Activated T-helper 17 cell treated with anti-CD3 and anti-CD28 coated beads, Interleukin-2, amount 50 U/mL, for 72 hours (primary cell): Measurements from ENCODE around the gene WDR36. TPM values are rescaled to one million over a fixed set of nuclear protein-coding genes. Genes with fewer than 3 reads are reported as not detected.

Experiments used
- ATAC-seq: fragments of 150-1000 bp; cut with Tn5 transposase; replicated peaks from 2 replicates; pipeline ENCODE4 v1.10.0; 2021; ENCODE audit warnings: mild to moderate bottlenecking, moderate library complexity
- H3K27ac Mint-ChIP-seq: one replicate; pipeline ENCODE4 v1.8.0; 2022; ENCODE audit warnings: mixed read lengths
- H3K27me3 Mint-ChIP-seq: one replicate; pipeline ENCODE4 v1.8.0; 2022; ENCODE audit warnings: mixed read lengths
- H3K36me3 Mint-ChIP-seq: one replicate; pipeline ENCODE4 v1.8.0; 2022; ENCODE audit warnings: low read depth, mild to moderate bottlenecking, mixed read lengths
- H3K4me1 Mint-ChIP-seq: one replicate; pipeline ENCODE4 v1.8.0; 2022; ENCODE audit warnings: mixed read lengths
- H3K4me3 Mint-ChIP-seq: one replicate; pipeline ENCODE4 v1.8.0; 2022; ENCODE audit warnings: mild to moderate bottlenecking, mixed read lengths
- H3K9me3 Mint-ChIP-seq: one replicate; pipeline ENCODE4 v1.8.0; 2022; ENCODE audit warnings: mixed read lengths
- total RNA-seq, 2 donors: library from RNA; stranded (reverse); gene quantifications; one replicate each; pipeline ENCODE4 v1.2.3, GENCODE V29; 2022

WDR36 gene
- total RNA-seq, 2 donors from 2014 or later, result 34.3 to 58.7 TPM

GRCh38 chr5:111168608-111169007 lies 76.5 kb downstream of the WDR36 start:
- Mint-ChIP-seq H3K27me3 (no peaks in the 10 kb centered on the region), H3K4me1 (no peaks in the 10 kb centered on the region), H3K36me3 (no peaks in the 10 kb centered on the region), H3K9me3 (no peaks in the 10 kb centered on the region), H3K27ac (no peak overlapping the region), H3K4me3 (no peak overlapping the region)
- ATAC-seq, result no peak

DNA sequence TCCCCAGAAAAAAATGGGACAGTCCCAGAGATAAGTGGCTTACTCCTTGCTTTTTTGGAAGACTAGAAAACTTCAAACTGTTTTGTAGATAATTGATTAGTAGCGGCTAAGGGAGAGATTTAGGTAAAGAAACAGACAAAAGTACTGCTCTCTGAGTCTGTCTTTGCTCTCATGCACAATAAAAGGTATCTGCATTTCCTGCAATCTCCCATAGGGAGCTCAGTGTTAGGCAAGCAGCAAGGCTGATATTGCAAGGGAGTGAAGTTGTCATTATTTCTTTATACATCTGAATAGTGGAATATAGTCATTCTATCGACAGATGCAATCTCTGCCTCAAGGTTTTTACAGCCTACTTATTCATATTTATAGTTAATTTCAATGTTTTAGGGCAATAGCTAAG lies 77.1 kb downstream of the WDR36 start:
- H3K4me3 Mint-ChIP-seq, result no peak overlapping the region
- no peaks in the 10 kb centered on the region for H3K36me3 Mint-ChIP-seq
- H3K9me3 Mint-ChIP-seq, result no peaks in the 10 kb centered on the region
- H3K27ac Mint-ChIP-seq, result no peak overlapping the region
- no peaks in the 10 kb centered on the region for H3K27me3 Mint-ChIP-seq
- H3K4me1 Mint-ChIP-seq, result no peaks in the 10 kb centered on the region
- ATAC-seq, result no peak

- Mint-ChIP-seq H3K27ac (no peak overlapping the region), H3K4me3 (no peak overlapping the region), H3K4me1 (no peaks in the 10 kb centered on the region), H3K36me3 (no peaks in the 10 kb centered on the region), H3K27me3 (no peaks in the 10 kb centered on the region), H3K9me3 (no peaks in the 10 kb centered on the region)
- ATAC-seq, result no peak
Measured at GRCh38 chr5:111170279-111170678, 78.1 kb downstream of the WDR36 start.

DNA sequence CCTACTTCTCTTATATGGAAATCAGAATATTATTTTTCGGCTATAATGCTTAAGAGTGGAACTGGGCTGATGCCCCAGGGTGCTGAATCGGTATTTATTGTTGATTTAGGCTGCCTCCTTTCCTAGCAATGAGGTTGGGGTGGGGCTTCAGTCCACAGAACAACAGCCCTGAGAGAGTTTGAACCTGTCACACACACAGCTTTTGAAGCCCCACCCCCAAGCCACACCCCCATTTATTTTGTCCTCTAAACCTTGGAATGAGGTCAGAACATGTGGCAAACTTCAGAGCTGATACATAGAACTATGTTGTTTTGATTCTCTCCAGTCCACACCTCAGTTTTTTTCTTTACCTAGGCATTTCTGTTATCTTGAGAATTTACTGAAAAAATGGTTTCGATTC lies 80.4 kb downstream of the WDR36 start:
- Mint-ChIP-seq H3K9me3 (no peaks in the 10 kb centered on the region), H3K36me3 (no peaks in the 10 kb centered on the region), H3K4me3 (no peak overlapping the region), H3K27ac (no peak overlapping the region), H3K27me3 (no peaks in the 10 kb centered on the region), H3K4me1 (no peaks in the 10 kb centered on the region)
- ATAC-seq, result peak; percentile 32

DNA sequence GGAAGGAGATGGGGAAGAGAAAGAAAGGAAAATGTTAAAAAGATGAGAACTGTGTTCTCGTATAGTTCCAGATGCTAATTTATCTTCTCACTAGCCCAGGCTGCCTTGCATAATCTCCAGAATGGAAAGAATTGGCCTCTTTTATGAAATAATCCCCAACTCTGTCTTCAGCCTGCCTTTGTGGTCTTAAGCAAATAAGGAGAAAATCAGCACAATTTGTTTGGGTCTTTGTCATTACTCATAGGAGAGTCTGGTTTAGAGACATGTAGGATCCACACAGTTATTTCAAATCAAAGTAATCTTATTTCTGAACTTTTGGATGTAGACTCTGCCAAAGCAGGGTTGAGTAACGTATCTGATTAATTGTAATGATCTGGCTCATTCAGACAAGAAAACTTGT lies 81.3 kb downstream of the WDR36 start:
- Mint-ChIP-seq H3K36me3 (no peaks in the 10 kb centered on the region), H3K27me3 (no peaks in the 10 kb centered on the region), H3K4me1 (no peaks in the 10 kb centered on the region), H3K27ac (no peak overlapping the region), H3K9me3 (no peaks in the 10 kb centered on the region), H3K4me3 (no peak overlapping the region)
- no peak for ATAC-seq

Other genes starting within 250 kb of the WDR36 start
- under 1 TPM; 0.13 to 0.24 TPM for gene TSLP, start 20.6 kb upstream of the WDR36 start, total RNA-seq
- gene CAMK4, start 132.0 kb downstream of the WDR36 start, total RNA-seq, result 10 to 100 TPM; 36.0 to 37.0 TPM